ENCODE results near the gene ZCCHC7. TPM values are rescaled to one million over a fixed set of nuclear protein-coding genes. Genes with fewer than 3 reads are reported as not detected.
A peak's percentile ranks its signal among the peaks of the same experiment; 100 is the strongest.

The ZCCHC7 gene
- total and polyA plus RNA-seq, 10 of the 15 experiments (the other 5 are each of a cell fraction or from before 2014, with no cell fraction given) = 42.9 to 178 (median 53.3) TPM

- no peak for TF ChIP-seq ZBTB4 (CRISPR knock-in tag; IDR thresholded peaks at IDR 0.05)
- TF ChIP-seq BMI1 (IDR thresholded peaks at IDR 0.05; ENCODE audit: borderline replicate concordance) = no peak
- TF ChIP-seq TCF7 (IDR thresholded peaks at IDR 0.05; ENCODE audit: borderline replicate concordance) = no peak
- TF ChIP-seq SKIL (IDR thresholded peaks at IDR 0.05; ENCODE audit: low read depth, poor library complexity, severe bottlenecking) = no peak
- no peak for TF ChIP-seq FOS (IDR thresholded peaks at IDR 0.05; ENCODE audit: borderline replicate concordance, extremely low read depth, insufficient read length)
- TF ChIP-seq USF2 (IDR thresholded peaks at IDR 0.05; ENCODE audit: borderline replicate concordance, low read depth, low read length) = peak; percentile 77
- no peak for TF ChIP-seq ZNF274 (IDR thresholded peaks at IDR 0.05; ENCODE audit: insufficient read depth, insufficient read length)
- peak; percentile 75 for TF ChIP-seq LARP7 (IDR thresholded peaks at IDR 0.05)
- TF ChIP-seq HSF1 (IDR thresholded peaks at IDR 0.05; ENCODE audit: low read depth, low read length) = no peak
- TF ChIP-seq IRF3 (IDR thresholded peaks at IDR 0.05) = no peak; the same call in 1 of the 2 replicates
- TF ChIP-seq CHD4 (IDR thresholded peaks at IDR 0.05) = no peak
- TF ChIP-seq DPF2 (IDR thresholded peaks at IDR 0.05) = peak; percentile 34; the same call in 1 of the 2 replicates
- no peak for TF ChIP-seq BCLAF1 (IDR thresholded peaks at IDR 0.05)
- TF ChIP-seq EP300 (IDR thresholded peaks at IDR 0.05; ENCODE audit: borderline replicate concordance in 1 of 2, control insufficient read depth in 1 of 2, low read depth in 2 of 2, low read length in 2 of 2) = no peak
These were observed at the start of gene ZCCHC7 (continued) for GRCh38 chr9:37119907-37120842.

Measured in GM12878 (cell line).